GM10266 (cell line): ENCODE measurements around the gene SNX27.

ENCODE experiments used
- DNase-seq: peaks from one replicate; pipeline ENCODE4 v3.0.0; 2012; ENCODE audit errors: extremely low spot score
- CTCF ChIP-seq: IDR thresholded peaks from 2 replicates; pipeline ENCODE4 v1.5.1; 2012; ENCODE audit warnings: mild to moderate bottlenecking, low read depth; ENCODE audit not compliant: control insufficient read depth, insufficient read depth; ENCODE audit errors: missing control alignments

SNX27 gene

GRCh38 chr1:151739590-151740355 lies 127.9 kb downstream of the SNX27 start:
- no peak for DNase-seq
- TF ChIP-seq CTCF, result no peak

DNA sequence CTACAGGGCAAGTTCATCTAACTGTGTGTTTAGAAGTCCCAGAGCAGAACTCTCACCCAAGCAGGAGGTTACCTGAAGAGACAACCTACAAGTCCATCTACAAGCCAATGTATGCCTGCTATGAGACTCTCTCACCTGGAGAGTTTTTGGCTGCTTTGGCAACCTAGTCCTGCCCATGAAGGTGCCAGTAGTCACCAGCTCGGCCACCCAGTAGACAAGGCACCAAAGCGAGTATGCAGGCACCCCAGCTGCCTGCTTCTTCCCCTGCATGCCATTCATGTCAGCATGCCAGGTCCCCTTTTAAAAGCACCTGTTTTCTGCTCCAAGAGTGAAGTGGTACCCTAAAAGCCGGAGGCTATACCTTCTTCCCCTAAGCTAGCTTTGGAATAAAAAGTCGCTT lies 129.7 kb downstream of the SNX27 start:
- DNase-seq, result no peak
- TF ChIP-seq CTCF, result no peak
